T-helper 9 cell (primary cell): Measurements from ENCODE around the gene UNG.
"Not testable (repeated sequence)": the region's sequence is repeated elsewhere in the genome, so short reads cannot be mapped to it uniquely, and the experiment has no call there.

Experiments
- DNase-seq: peaks from one replicate; pipeline ENCODE4 v3.0.0-alpha.2; 2020

The UNG gene

DNA sequence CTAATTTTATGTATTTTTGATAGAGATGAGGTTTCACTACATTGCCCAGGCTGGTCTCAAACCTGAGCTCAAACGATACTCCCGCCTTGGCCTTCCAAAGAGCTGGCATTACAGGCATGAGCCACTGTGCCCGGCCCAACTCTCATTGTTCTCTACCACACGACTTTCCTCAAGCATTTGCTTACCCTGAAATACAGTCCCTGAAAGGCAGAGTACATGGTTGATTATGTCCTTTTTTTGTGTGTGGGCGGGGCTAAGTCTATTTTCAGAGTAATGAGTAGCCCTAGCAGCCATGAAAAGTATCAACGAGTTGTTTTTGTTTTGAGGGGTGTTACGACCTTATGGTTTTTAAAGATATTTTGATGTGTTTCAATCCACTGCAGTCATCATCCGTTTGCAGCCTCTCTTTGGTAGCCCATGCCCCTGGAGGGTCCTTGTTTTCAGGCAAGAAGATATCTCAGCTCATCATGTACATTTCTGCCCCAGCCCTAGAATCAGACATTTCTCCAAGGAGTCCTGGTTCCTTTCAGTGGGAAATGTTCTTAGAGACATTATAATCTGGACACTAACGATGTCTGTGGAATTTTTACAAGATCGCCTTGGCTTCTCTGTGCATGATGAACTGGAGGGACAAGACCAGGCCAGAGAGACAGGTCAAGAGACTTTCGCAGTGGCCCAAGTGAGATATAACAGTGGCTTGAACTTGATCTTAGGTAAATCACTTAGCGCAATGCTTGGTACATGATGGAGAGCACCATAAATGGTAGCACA, 27.7 kb downstream of the UNG start:
- no peak for DNase-seq

DNA sequence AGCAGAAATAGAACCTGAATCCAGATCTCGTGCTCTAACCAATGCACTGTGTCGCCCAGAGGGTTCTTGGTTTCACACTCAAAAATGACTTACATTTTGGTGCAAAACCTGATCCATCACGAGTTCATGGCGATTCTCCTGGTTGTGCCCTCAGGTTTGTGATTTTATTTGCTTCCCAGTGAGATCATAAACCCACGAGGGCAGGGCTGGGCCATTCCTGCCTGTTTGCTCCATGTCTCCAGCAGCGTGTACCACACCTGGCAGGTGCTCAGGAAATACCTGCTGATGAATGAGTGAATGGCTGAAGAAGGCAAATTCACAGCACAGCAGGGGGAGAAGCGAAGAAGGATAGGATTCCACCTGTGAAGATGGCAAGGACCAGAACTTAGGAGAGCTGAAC, 28.4 kb downstream of the UNG start:
- DNase-seq, result no peak

DNA sequence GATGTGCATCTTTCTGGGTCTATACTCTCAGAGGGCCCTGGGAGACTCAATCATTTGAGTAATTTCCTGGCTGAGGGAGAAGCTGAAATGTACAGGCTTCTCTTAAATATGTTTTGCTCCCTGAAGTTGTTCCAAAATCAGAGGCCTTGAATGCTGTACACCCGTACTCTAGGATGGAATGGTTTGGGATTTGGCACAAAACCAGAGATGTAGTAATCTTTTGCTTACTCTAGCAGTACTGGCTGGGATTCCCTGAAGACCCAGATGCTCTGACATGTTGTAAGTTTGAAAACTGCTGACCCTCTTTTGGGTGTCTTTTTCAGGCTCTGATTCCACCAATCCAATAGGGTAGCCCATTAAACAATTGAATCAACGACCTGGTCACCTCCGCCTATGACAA, 29.4 kb downstream of the UNG start:
- DNase-seq, result no peak

DNA sequence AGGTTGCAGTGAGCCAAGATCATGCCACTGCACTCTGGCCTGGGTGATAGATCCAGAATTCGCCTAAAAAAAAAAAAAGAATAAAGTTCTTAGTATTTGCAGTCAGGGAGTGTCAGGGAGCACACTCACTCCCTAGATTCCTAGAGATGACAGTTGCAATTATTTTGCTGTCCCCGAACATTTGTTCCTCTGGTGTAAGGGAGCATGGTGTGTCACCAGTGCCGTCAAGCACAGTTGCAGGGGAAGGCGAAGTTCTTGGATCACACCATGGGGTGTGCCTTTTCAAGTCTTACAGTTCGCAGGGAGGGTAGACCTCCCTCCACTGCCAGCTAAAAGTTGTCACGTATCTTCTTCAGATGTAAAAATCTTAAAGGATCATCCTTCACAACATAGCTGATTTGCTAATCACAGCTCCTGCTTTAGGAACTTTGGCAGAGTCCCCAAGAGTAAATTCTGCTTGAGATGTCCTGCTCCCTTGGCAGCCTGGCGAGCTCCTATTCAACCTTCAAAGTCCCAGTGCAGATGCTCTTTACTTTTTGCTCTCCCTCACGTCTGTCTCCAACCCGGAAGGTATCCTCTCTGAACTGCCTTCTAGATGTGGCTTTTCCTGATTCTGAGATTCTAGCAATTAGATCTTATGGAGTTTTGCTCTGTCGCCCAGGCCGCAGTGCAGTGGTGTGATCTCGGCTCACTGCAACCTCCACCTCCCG, 30.3 kb downstream of the UNG start:
- DNase-seq, result no peak

DNA sequence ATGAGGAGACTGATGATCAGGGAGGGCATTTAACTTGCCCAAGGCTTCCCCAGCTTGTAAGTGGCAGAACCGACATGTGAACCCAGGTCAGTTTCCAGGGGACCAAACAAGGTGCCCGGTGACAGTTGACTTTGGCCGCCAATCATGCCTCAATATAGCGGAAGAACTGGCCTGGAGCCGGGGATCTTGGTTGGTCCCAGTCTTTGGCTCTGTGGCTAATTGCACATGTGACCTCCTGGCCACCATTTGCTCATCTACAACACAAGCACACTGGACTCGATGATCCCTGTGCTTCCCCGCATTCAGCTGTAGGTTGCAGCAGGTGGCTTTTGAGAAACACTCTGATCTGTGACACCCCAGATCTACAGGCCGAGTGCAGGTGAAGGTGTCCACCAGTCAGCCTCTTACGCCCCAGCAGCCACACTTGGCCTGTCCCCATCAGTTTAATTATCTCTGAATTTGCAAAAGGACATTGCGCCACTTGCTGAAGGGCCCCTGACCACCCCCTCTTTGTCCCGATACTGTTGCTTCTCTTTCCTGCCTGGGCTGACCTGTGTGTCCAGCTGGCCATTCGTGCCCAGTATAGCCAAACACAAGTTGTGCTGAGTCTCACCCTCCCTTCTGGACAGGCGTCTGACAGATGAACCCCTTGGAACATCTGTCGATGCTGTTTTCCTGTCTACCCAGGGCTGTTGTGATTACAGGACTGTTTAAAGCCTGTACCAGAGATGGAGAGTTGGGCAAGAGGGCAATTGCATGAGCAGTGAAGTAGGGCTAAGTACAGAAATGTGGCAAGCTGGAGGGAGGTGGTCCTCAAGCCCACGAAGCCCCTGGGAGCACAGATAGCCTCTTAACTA, 33.1 kb downstream of the UNG start:
- DNase-seq, result no peak

DNA sequence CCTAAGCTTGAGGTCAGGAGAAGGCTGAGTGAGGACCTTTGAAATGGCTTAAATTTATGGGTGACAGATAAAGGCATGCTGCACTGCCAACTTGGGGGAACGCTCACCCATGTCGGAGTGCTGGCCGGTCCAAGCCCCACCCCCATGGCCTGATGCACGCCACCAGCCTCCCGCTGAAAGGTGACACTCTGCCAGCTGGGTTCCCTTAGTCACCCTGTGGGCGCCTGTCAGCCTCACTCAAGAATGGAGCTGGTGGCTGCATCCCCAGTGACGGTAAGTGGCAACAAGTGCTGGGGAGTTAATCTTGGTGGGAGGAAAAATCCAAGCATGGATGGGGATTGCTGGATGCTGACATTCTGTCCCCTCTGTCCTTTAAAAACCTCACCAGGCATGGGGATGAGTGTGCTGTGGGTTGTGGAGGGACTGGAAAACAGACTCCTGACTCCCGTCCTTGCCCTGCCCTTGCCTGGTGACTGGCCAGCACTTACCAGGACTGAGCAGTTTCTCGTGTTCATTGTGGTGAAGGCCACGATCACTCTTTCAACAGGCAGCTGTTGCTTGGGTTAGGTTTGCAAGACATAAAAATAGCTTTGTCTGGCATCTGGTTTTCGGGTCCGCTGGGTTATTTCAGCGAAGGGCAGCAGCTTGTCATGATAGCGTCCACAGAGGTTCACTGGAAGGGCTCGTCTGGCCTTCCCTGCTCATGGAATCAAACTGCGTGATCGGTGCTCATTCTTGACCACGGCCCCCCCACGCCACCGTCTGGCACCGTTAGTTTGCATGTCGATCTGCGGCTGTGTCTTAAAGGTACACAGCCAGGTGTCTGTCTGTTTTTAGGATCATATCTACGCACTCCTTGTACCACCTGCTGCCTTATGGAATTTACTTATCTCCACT, 34.0 kb downstream of the UNG start:
- DNase-seq, result no peak

DNA sequence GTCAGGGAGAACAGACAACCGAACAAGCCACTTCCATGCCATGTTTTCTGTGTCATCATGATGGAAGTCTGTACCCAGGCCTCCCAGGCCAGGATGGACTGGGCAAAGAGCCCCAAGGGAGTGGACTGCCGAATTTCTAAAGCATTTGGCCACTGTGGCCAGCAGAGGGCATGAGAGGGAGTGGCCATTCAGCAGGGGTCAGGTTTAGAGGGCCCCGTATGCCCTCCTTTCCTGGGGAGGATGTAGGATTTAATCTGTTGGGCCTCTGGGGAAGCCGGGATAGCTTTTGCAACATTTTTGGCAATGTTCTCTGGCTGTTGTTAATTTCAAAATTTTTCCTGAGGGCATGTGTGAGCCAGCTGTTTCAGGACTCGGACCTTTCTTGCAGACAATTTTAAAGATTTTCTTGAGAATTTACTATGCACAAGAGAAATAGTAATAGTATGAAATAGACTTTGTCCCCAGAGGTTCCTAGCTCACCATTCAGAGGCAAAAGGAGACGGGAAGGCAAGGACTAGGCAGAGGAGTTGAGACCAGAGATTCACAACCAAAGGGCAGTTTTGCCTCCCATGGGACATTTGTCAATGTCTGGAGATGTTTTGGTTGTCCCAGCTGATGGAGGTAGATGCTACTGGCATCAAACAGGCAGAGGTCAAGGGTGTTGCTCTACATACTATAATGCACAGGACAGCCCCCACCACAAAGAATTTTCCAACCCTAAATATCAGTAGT, 37.0 kb downstream of the UNG start:
- DNase-seq, result no peak

DNA sequence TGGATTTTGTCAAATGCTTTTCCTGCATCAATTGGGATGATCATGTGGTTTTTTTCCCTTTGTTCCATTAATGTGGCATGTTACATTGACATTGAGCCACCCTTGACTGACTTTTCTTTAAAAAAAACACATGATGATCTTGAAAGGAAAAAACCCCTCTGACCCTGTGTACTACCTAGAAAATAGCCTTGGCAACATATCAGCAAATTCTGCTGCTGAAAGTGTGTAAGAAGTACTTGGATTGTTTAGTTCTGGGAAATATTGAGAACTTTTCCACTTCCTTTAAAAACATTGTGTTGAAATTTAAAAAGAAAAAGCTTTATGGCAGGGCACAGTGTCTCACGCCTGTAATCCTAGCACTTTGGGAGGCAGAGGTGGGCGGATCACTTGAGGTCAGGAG, 39.7 kb downstream of the UNG start:
- DNase-seq, result no peak

DNA sequence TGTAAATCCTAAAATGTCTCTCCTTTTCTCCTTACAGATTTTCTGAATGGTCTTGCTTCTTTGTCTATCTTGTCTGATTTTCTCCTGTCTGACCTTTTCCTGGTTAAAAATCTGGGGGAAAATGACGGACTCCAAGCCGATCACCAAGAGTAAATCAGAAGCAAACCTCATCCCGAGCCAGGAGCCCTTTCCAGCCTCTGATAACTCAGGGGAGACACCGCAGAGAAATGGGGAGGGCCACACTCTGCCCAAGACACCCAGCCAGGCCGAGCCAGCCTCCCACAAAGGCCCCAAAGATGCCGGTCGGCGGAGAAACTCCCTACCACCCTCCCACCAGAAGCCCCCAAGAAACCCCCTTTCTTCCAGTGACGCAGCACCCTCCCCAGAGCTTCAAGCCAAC, 42.0 kb downstream of the UNG start:
- no peak for DNase-seq

DNA sequence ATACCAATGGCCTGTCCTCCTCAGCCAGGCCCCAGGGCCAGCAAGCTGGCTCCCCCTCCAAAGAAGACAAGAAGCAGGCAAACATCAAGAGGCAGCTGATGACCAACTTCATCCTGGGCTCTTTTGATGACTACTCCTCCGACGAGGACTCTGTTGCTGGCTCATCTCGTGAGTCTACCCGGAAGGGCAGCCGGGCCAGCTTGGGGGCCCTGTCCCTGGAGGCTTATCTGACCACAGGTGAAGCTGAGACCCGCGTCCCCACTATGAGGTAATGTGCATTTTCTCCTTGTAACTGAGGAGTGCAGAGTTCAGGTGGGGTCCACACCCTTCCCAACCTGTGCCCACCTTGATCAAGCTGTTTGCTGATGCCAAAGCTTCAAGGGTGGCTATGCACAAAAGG, 42.4 kb downstream of the UNG start:
- no peak for DNase-seq

DNA sequence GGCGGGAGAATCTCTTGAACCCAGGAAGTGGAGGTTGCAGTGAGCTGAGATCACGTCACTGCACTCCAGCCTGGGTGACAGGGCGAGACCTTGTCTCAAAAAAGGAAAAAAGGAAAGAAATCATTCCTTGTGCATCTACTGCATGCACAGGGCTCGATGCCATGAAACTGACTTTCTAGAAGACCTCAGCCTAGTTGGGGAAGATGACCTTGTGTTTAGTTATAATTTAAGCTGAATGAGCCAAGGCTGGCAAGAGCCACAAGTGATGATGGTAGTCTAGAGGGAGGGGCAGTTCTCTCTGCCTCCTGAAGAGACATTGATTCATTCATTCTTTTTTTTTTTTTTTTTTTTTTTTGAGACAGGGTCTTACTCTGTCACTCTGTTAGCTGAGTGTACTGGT, 43.2 kb downstream of the UNG start:
- no peak for DNase-seq

DNA sequence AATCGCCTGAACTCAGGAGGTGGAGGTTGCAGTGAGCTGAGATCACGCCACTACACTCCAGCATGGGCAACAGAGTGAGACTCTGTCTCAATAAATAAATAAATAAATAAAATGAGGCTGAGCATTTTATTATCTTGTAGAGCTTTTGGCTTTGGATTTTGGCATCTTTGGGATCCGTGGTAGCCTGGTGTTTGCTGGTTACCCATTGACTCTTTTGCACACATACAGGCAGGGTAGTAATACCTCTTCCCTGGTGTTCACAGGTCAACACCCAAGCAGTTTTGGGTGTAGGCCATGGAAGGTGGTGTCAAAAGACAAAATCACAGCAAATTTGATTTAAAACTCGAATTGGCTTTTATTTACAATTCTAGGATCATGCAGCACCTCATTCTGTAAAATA, 46.8 kb downstream of the UNG start:
- no peak for DNase-seq

DNA sequence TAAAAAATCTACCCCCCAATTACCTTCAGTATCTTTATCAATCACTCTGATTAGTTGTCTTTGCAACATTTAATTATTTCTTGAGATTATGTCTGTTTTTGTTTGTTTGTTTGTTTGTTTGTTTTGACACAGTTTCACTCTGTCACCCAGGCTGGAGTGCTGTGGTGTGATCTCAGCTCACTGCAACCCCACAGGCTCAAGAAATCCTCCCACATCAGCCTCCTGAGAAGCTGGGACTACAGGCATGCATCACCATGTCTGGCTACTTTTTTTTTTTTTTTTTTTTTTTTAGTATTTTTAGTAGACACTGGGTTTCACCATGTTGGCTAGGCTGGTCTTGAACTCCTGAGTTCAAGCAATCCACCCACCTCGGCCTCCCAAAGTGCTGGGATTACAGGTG, 49.7 kb downstream of the UNG start:
- DNase-seq, result not testable (repeated sequence)

DNA sequence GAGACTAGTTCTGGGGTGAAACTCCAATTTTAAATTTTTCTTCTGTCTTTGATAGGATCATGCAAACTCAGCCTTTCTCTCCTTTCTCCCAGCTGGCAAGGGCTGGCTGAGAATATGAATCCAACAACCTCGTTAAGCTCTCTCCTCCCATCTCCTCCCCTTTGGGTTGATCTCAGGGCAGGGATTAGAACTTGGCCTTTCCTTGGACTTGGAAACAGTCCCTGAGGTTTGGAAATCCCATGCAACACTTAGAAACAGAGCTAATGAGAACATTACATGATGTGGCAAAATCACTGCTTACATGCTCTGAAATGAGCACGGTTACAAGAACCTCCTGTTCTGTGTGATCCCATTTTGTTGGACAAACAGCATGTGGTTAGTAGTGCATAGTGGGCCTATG, 50.6 kb downstream of the UNG start:
- DNase-seq, result no peak

DNA sequence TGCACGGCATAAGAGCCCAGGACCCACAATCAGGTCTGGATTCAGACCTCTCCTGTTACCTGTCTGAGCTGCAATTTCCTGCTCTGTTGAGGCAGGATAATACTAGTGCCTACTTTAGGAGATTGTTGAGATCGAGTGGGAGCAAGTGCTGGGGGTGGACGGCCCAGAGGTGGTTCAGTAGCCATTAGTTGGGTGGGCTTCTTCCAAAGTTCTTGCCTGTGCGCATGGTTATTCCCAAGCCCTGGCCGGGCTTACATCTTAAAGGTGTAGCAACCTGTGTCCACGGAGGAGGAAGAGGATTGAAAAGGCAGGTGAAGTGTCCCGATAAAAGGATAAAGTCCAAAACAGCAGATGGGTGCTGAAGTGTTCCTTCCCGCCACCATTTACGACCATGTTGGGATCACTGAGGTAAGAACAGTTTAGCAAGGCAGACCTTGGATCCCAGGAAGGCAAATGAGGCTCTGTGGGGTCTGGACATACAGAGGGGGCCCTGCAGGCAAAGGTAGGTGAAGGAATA, 52.8 kb downstream of the UNG start:
- no peak for DNase-seq

DNA sequence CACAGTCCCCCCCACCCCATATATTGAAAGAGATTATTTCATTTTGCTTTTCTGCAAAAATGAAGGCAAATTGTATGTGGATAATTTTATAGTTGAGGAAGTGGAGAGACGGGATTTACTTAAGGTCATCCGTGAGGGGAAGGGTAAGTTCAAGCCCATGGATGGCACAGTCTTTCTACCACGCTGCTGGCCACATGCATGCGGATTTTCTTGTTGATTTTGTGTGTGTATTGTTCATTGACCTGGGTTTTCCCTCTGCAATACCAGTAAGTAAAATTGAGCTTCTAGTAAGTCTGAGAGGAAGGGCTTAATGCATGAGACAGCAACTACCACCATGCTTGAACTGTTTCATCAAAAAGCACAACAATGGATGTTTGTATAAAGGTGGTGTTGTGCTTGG, 54.1 kb downstream of the UNG start:
- no peak for DNase-seq

DNA sequence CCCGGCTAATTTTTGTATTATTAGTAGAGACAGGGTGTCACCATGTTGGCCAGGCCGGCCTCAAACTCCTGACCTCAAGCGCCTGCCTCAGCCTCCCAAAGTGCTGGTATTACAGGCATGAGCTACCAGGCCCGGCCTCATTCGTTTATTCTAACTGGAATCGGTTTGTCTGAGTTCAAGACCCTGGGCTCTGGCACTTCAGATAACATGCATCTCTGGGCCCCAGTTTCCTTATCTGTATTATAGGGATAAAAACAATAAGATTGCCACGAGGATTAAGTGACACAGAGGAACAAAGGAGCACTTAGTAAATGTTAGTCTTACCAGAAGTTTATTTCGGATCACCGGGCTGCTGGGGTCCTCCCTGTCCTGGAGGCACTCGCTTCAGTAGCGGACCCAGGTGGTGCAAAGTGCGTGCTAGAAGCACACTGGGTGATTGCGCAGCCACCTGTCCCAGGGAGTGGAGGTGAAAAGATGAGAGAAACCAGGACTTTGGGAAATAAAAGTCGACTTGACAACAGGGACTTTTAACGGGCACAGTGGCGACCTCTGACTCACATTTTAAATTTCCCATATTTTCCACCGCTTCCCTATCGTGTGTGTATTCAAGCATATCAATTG, 56.5 kb downstream of the UNG start:
- DNase-seq, result no peak

DNA sequence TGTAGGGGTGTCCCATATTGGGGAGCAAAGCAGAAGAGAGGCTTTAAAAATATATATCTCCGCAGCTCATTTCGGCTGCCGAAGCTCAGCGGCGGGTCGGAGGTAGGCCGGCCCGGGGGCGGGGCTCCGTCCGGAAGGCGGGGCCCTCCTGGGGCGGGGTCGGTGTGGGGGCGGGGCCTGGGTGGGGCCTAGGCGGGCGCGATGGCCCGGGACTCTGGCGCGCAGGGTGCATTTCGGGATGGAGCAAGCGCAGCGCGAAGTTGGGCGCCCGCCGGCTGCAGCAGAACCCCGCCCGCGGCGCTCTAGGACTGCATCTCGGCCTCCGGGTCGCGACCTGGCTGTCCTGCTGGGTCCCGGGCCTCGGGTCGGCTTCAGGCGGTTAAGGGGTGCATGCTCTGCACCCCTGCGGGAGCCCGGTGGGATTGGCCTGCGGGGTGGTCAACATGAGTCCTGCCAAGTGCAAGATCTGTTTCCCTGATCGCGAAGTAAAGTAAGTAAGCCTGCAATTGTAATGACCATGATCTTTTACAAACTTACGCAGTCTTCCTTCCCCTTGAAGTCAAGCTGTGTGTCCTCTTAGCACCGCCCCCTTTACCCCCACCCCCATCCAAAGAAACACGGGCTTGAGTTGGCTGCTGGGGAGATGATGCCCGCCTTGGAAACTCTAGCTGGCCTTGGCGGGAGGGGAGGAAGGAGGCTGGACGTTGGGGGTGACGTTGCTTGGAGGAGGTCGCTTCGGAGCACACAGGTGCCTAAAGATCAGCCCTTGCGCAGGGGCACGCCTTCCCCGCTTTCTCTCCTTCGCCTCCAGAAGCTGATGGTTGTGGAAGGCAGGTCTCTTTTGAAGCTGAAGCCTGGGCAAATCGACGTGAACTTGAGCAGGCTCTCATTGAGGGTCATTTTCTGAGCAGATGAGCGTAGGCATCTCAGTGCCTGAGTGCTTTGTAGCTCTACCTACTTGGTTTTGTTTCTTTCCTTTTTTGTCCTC, 57.3 kb downstream of the UNG start:
- DNase-seq, result peak; percentile 79

DNA sequence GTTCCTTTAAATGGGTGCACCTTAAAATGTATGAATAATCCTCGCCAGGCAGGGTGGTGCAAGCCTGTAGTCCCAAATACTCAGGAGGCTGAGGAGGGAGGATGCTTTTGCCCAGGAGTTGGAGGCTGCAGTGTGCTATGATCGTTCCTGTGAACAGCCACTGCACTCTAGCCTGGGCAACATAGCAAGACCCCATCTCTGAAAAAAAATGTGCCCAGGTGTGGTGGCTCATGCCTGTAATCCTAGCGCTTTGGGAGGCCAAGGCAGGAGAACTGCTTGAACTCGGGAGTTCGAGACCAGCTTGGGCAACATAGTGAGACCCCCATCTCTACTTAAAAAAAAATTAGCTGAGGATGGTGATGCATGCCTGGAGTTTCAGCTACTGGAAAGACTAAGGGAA, 58.6 kb downstream of the UNG start:
- DNase-seq, result no peak

DNA sequence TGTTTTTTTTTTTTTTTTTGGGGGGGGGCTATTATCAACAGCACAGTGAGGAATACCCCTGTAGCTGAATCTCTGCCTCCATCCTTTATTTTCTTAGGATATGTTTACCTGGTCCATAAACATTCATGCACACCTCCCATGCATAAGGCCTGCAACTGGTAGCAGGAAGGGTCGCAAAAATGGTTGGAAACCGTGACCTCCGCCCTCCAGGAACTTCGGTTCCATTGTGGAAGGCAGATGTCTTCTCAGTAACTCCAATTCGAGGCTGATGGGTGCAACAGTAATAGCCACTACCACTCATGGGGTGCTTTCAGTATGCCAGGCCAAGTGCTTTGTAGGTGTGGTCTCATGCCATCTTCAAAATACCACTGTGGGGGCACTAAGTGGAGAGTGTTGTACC, 59.2 kb downstream of the UNG start:
- no peak for DNase-seq
